PFSK-1 (cell line): ENCODE data around the gene PHF1.

ENCODE experiments used
- FOXP2 ChIP-seq: optimal IDR thresholded peaks from 2 replicates; pipeline ENCODE3; 2011; ENCODE audit warnings: borderline replicate concordance, control low read depth, inconsistent platforms; ENCODE audit not compliant: insufficient read depth; ENCODE audit errors: extremely low read length, extremely low read depth
- POLR2AphosphoS5 ChIP-seq: IDR thresholded peaks from 2 replicates; pipeline ENCODE4 v1.6.1; 2012; ENCODE audit warnings: low read depth, mild to moderate bottlenecking, control low read depth, low read length, moderate library complexity
- REST ChIP-seq, 2 experiments: IDR thresholded peaks; 2 replicates each; pipeline versions ENCODE4 v1.6.1 to v1.8.0; 2011 to 2012; ENCODE audit warnings: low read depth in 2 of 2, low read length in 2 of 2, control low read depth in 1 of 2, inconsistent platforms in 1 of 2, mild to moderate bottlenecking in 1 of 2, moderate library complexity in 1 of 2; ENCODE audit not compliant: insufficient read depth in 1 of 2
- SIN3A ChIP-seq: IDR thresholded peaks from 2 replicates; pipeline ENCODE4 v1.6.1; 2012; ENCODE audit warnings: mild to moderate bottlenecking, low read length, moderate library complexity, borderline replicate concordance; ENCODE audit not compliant: insufficient read depth
- TAF1 ChIP-seq: IDR thresholded peaks from 2 replicates; pipeline ENCODE4 v1.6.1; 2012; ENCODE audit warnings: low read length, control low read depth, borderline replicate concordance; ENCODE audit not compliant: insufficient read depth

The PHF1 gene

GRCh38 chr6:33446356-33446755, 35.5 kb downstream of the PHF1 start:
- TF ChIP-seq SIN3A, result no peak
- no peak for TF ChIP-seq TAF1
- TF ChIP-seq REST (IDR thresholded peaks at IDR 0.05; ENCODE audit: insufficient read depth in 1 of 2, low read depth in 2 of 2, low read length in 2 of 2), result no peak
- no peak for TF ChIP-seq POLR2AphosphoS5
- TF ChIP-seq FOXP2, result no peak

- TF ChIP-seq REST (IDR thresholded peaks at IDR 0.05; ENCODE audit: insufficient read depth in 1 of 2, low read depth in 2 of 2, low read length in 2 of 2) (no peak), SIN3A (no peak), POLR2AphosphoS5 (no peak), TAF1 (no peak), FOXP2 (no peak)
Measured at GRCh38 chr6:33450434-33450833, 39.6 kb downstream of the PHF1 start.

- TF ChIP-seq SIN3A (no peak), TAF1 (no peak), POLR2AphosphoS5 (no peak), FOXP2 (no peak), REST (IDR thresholded peaks at IDR 0.05; ENCODE audit: insufficient read depth in 1 of 2, low read depth in 2 of 2, low read length in 2 of 2) (no peak)
Measured at GRCh38 chr6:33451606-33452005, 40.8 kb downstream of the PHF1 start.

GRCh38 chr6:33452496-33452895, 41.7 kb downstream of the PHF1 start:
- TF ChIP-seq FOXP2, result no peak
- TF ChIP-seq POLR2AphosphoS5, result 0 out of 2 replicates have a peak, but pooled peaks have one; percentile 7
- TF ChIP-seq REST (IDR thresholded peaks at IDR 0.05; ENCODE audit: insufficient read depth in 1 of 2, low read depth in 2 of 2, low read length in 2 of 2), result no peak

- TF ChIP-seq TAF1 (no peak), FOXP2 (no peak), SIN3A (no peak), REST (IDR thresholded peaks at IDR 0.05; ENCODE audit: insufficient read depth in 1 of 2, low read depth in 2 of 2, low read length in 2 of 2) (no peak), POLR2AphosphoS5 (no peak)
Measured at GRCh38 chr6:33453393-33454008, 42.7 kb downstream of the PHF1 start.
